ENCODE measurements around the gene MTCH2.
"Not testable (repeated sequence)": the region's sequence is repeated elsewhere in the genome, so short reads cannot be mapped to it uniquely, and the experiment has no call there.

The MTCH2 gene

DNA sequence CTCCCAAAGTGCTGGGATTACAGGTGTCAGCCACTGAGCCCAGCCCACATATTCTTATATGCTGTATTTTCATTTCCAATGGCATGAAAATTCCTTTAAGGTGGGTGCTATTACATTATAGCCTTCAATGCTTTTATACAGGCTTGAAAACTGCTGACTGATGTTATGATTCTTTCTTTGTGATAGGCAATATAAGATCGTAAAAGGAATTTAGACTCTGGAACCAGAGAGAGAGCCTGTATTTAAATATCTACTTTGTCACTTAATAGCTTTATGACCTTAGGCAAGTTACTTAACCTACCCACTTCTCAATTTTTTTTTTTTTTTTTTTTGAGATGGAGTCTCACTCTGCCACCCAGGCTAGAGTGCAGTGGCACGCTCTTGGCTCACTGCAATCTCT, 46.6 kb upstream of the MTCH2 start:
- no peaks in the 10 kb centered on the region for H3K27me3 ChIP-seq (ENCODE audit: low read length)
- no peak overlapping the region for H3K4me2 ChIP-seq (ENCODE audit: low read depth, low read length, poor library complexity, severe bottlenecking)
- TF ChIP-seq, protein P1, sequence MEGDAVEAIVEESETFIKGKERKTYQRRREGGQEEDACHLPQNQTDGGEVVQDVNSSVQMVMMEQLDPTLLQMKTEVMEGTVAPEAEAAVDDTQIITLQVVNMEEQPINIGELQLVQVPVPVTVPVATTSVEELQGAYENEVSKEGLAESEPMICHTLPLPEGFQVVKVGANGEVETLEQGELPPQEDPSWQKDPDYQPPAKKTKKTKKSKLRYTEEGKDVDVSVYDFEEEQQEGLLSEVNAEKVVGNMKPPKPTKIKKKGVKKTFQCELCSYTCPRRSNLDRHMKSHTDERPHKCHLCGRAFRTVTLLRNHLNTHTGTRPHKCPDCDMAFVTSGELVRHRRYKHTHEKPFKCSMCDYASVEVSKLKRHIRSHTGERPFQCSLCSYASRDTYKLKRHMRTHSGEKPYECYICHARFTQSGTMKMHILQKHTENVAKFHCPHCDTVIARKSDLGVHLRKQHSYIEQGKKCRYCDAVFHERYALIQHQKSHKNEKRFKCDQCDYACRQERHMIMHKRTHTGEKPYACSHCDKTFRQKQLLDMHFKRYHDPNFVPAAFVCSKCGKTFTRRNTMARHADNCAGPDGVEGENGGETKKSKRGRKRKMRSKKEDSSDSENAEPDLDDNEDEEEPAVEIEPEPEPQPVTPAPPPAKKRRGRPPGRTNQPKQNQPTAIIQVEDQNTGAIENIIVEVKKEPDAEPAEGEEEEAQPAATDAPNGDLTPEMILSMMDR (IDR thresholded peaks at IDR 0.05; ENCODE audit: insufficient read depth, low read length, poor library complexity, severe bottlenecking) = no peak
- TF ChIP-seq EZH2phosphoT487 (conservative IDR thresholded peaks at IDR 0.05; ENCODE audit: low read length) = no peak
- H2AFZ ChIP-seq (ENCODE audit: low read depth, low read length, severe bottlenecking) = no peak overlapping the region
- H3K27ac ChIP-seq (ENCODE audit: low read depth, low read length) = no peak overlapping the region
- H3K9me2 ChIP-seq (replicated peaks; ENCODE audit: insufficient read depth, low read length) = no peaks in the 10 kb centered on the region
- no peak overlapping the region for H3K9ac ChIP-seq (ENCODE audit: low read length)
- H3K36me3 ChIP-seq (ENCODE audit: low read length) = no peaks in the 10 kb centered on the region
- no peak overlapping the region for H3K4me3 ChIP-seq (ENCODE audit: insufficient read depth, low read length, poor library complexity, severe bottlenecking)
- H3F3A ChIP-seq (ENCODE audit: insufficient read depth) = no peaks in the 10 kb centered on the region
- no peaks in the 10 kb centered on the region for H3K79me2 ChIP-seq (ENCODE audit: insufficient read depth, low read length)
- H3K9me3 ChIP-seq (ENCODE audit: insufficient read depth, low read length) = no peaks in the 10 kb centered on the region
- no peaks in the 10 kb centered on the region for H4K20me1 ChIP-seq (ENCODE audit: low read depth, low read length)

DNA sequence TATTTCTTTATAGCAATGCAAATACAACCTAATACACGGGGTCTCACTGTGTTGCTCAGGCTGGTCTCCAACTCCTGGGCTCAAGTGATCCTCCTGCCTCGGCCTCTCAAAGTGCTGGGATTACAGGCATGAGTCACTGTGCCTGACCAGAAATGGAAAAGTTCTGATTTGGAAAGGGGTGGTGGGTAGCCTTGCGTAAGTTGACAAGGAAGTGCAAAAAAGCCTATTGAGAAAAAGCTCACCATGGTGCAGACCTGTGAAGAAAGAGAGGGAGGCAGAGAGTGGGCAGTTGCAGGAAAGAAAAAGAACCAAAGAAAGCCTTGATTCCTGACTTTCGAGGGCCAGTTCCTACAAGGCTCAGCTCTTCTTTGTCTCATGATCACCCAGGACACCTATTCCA, 45.8 kb upstream of the MTCH2 start:
- H4K20me1 ChIP-seq (ENCODE audit: low read depth, low read length) = no peaks in the 10 kb centered on the region
- no peaks in the 10 kb centered on the region for H3F3A ChIP-seq (ENCODE audit: insufficient read depth)
- H3K27ac ChIP-seq (ENCODE audit: low read depth, low read length) = no peak overlapping the region
- H3K9me3 ChIP-seq (ENCODE audit: insufficient read depth, low read length) = no peaks in the 10 kb centered on the region
- no peaks in the 10 kb centered on the region for H3K36me3 ChIP-seq (ENCODE audit: low read length)
- H2AFZ ChIP-seq (ENCODE audit: low read depth, low read length, severe bottlenecking) = no peak overlapping the region
- no peak overlapping the region for H3K9ac ChIP-seq (ENCODE audit: low read length)
- TF ChIP-seq, protein P1 (IDR thresholded peaks at IDR 0.05; ENCODE audit: insufficient read depth, low read length, poor library complexity, severe bottlenecking) = no peak
- no peak for TF ChIP-seq EZH2phosphoT487 (conservative IDR thresholded peaks at IDR 0.05; ENCODE audit: low read length)
- H3K4me2 ChIP-seq (ENCODE audit: low read depth, low read length, poor library complexity, severe bottlenecking) = no peak overlapping the region
- no peaks in the 10 kb centered on the region for H3K79me2 ChIP-seq (ENCODE audit: insufficient read depth, low read length)
- no peaks in the 10 kb centered on the region for H3K9me2 ChIP-seq (replicated peaks; ENCODE audit: insufficient read depth, low read length)
- no peaks in the 10 kb centered on the region for H3K27me3 ChIP-seq (ENCODE audit: low read length)
- H3K4me3 ChIP-seq (ENCODE audit: insufficient read depth, low read length, poor library complexity, severe bottlenecking) = no peak overlapping the region

DNA sequence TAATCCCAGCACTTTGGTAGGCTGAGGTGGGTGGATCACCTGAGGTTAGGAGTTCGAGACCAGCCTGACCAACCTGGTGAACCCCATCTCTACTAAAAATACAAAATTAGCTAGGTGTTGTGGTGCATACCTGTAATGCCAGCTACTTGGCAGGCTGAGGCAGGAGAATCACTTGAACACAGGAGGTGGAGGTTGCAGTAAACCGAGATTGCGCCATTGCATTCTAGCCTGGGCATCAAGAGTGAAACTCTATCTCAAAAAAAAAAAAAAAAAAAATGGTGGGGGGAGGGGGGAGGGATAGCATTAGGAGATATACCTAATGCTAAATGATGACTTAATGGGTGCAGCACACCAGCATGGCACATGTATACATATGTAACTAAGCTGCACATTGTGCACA, 44.3 kb upstream of the MTCH2 start:
- H2AFZ ChIP-seq (ENCODE audit: low read depth, low read length, severe bottlenecking); H3K36me3 ChIP-seq (ENCODE audit: low read length); H3K27me3 ChIP-seq (ENCODE audit: low read length); H3K79me2 ChIP-seq (ENCODE audit: insufficient read depth, low read length); H3K27ac ChIP-seq (ENCODE audit: low read depth, low read length); H3F3A ChIP-seq (ENCODE audit: insufficient read depth); H3K9me2 ChIP-seq (replicated peaks; ENCODE audit: insufficient read depth, low read length); H4K20me1 ChIP-seq (ENCODE audit: low read depth, low read length); H3K9ac ChIP-seq (ENCODE audit: low read length); H3K4me2 ChIP-seq (ENCODE audit: low read depth, low read length, poor library complexity, severe bottlenecking); H3K9me3 ChIP-seq (ENCODE audit: insufficient read depth, low read length); H3K4me3 ChIP-seq (ENCODE audit: insufficient read depth, low read length, poor library complexity, severe bottlenecking): not testable (repeated sequence)

DNA sequence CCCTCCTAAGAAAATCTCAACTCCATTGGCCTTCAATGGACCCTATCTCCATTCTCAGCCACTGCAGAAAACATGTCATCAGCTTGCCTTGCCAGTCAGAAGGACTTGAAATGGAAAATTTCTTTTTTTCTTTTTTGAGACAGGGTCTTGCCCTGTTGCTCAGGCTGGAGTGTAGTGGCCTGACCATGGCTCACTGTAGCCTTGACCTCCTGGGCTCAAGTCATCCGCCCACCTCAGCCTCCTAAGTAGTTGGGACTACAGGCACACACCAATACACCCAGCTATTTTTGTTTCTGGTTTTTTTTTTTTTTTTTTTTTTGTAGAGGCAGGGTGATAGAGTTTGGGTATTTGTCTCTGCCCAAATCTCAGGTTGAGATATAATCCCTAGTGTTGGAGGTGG, 43.8 kb upstream of the MTCH2 start:
- Histone ChIP-seq H3K79me2 (ENCODE audit: insufficient read depth, low read length) (no peaks in the 10 kb centered on the region), H3K9me3 (ENCODE audit: insufficient read depth, low read length) (no peaks in the 10 kb centered on the region), H3K4me3 (ENCODE audit: insufficient read depth, low read length, poor library complexity, severe bottlenecking) (no peak overlapping the region), H3K27ac (ENCODE audit: low read depth, low read length) (no peak overlapping the region), H4K20me1 (ENCODE audit: low read depth, low read length) (no peaks in the 10 kb centered on the region), H3K27me3 (ENCODE audit: low read length) (no peaks in the 10 kb centered on the region), H3K4me2 (ENCODE audit: low read depth, low read length, poor library complexity, severe bottlenecking) (no peak overlapping the region), H3F3A (ENCODE audit: insufficient read depth) (no peaks in the 10 kb centered on the region), H3K9ac (ENCODE audit: low read length) (no peak overlapping the region), H2AFZ (ENCODE audit: low read depth, low read length, severe bottlenecking) (no peak overlapping the region), H3K9me2 (replicated peaks; ENCODE audit: insufficient read depth, low read length) (no peaks in the 10 kb centered on the region), H3K36me3 (ENCODE audit: low read length) (no peaks in the 10 kb centered on the region)
- no peak for TF ChIP-seq EZH2phosphoT487 (conservative IDR thresholded peaks at IDR 0.05; ENCODE audit: low read length)
- TF ChIP-seq, protein P1 (IDR thresholded peaks at IDR 0.05; ENCODE audit: insufficient read depth, low read length, poor library complexity, severe bottlenecking) = no peak

Measured in SU-DHL-6 (cell line).